Esophagus muscularis mucosa (tissue), 4 donors: Measurements from ENCODE around the gene MGLL.

ENCODE experiments used
- EP300 ChIP-seq: sonication (generic); formaldehyde crosslinking; IDR thresholded peaks from one replicate; pipeline ENCODE4 v1.6.1; 2017; ENCODE audit warnings: antibody characterized with exemption
- POLR2A ChIP-seq: fragments of 450-650 bp; IDR thresholded peaks from one replicate; pipeline ENCODE4 v1.6.1; 2017; ENCODE audit warnings: antibody characterized with exemption, moderate library complexity, mild to moderate bottlenecking, low read depth
- POLR2AphosphoS5 ChIP-seq, 2 donors: sonication (generic); formaldehyde crosslinking; IDR thresholded peaks; one replicate each; pipeline ENCODE4 v1.6.1; 2017; ENCODE audit warnings: antibody characterized with exemption in 2 of 2
- TF ChIP-seq, protein P1 (sequence below), 3 experiments: fragments of 200-600 bp in 2 of 3; fragments of 450-650 bp in 1 of 3; sonication (generic) in 2 of 3; IDR thresholded peaks; one replicate each; pipeline ENCODE4 v1.5.1; 2017 to 2019; ENCODE audit warnings: antibody characterized with exemption in 3 of 3, mild to moderate bottlenecking in 2 of 3, moderate library complexity in 1 of 3

DNA sequence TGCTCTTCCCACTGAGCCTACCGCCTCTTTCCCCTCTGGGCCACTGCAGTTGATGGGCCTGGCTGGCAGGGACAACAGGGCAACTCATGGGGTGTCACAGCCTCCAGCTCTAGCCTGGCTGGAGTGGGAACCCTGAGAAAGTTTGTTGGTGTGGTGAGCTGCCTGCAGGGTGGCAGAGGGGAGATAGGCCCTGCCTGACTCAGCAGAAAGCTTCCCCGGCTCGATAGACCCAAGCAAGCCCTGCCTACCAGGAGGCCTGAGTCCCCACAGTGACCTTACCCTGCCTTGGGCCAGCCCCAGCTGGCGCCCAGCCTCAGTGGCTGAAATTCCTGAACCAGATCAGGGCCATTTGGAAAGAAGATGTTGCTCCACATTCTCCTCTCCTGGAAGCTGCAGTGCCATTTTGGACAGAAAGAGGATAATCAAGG is 120.2 kb downstream of the MGLL start:
- TF ChIP-seq, protein P1, sequence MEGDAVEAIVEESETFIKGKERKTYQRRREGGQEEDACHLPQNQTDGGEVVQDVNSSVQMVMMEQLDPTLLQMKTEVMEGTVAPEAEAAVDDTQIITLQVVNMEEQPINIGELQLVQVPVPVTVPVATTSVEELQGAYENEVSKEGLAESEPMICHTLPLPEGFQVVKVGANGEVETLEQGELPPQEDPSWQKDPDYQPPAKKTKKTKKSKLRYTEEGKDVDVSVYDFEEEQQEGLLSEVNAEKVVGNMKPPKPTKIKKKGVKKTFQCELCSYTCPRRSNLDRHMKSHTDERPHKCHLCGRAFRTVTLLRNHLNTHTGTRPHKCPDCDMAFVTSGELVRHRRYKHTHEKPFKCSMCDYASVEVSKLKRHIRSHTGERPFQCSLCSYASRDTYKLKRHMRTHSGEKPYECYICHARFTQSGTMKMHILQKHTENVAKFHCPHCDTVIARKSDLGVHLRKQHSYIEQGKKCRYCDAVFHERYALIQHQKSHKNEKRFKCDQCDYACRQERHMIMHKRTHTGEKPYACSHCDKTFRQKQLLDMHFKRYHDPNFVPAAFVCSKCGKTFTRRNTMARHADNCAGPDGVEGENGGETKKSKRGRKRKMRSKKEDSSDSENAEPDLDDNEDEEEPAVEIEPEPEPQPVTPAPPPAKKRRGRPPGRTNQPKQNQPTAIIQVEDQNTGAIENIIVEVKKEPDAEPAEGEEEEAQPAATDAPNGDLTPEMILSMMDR (IDR thresholded peaks at IDR 0.05): no peak
- TF ChIP-seq POLR2A (no peak), EP300 (no peak), POLR2AphosphoS5 (IDR thresholded peaks at IDR 0.05) (no peak)
